K562 (cell line): ENCODE results near the gene TMEFF2. TPM values are rescaled to one million over a fixed set of nuclear protein-coding genes. Genes with fewer than 3 reads are reported as not detected.

Source experiments
- ATAC-seq: fragments of 200-7000 bp; cut with Tn5 transposase; 3 replicates; pipeline ENCODE4 v1.9.1; 2020; ENCODE audit warnings: moderate library complexity
- BruUV-seq: library from RNA; stranded (reverse); fragments of 400-500 nt; replicated peaks from 2 replicates; lab custom pipeline; 2021; lab: Mats Ljungman, UMichigan
- CTCF ChIA-PET: fragments of 300-600 bp; formaldehyde crosslinking; extraction: SDS; loops from one replicate; lab custom pipeline; 2021; ENCODE audit warnings: low intra/inter-chr PET ratio; lab: Yijun Ruan, JAX
- POLR2A ChIA-PET: fragments of 300-600, 350-650 bp; sonication (Branson Sonifier 250); formaldehyde crosslinking; extraction: SDS; loops from one replicate; lab custom pipeline; 2021; ENCODE audit warnings: antibody characterized with exemption, inconsistent platforms; lab: Yijun Ruan, JAX
- DNase-seq, 4 experiments: peaks; one replicate each; pipeline versions ENCODE4 v3.0.0 to v3.0.0-alpha.2; 2011 to 2018; ENCODE audit warnings: low spot score in 3 of 4, mixed read lengths in 3 of 4; ENCODE audit errors: extremely low read depth in 1 of 4
- FAIRE-seq: peaks from 2 replicates; lab custom pipeline; 2011; peaks lifted over from hg19 to GRCh38; lab: Jason Lieb, UNC
- H2AFZ ChIP-seq: 2 replicates; pipeline ENCODE4 v1.6.0; 2011; ENCODE audit warnings: low read depth, low read length, control low read depth, inconsistent platforms
- H3K27ac ChIP-seq: fragments of 200-600 bp; 3 replicates; pipeline ENCODE4 v1.8.0; 2011; ENCODE audit warnings: low read depth, mild to moderate bottlenecking, control low read depth, inconsistent platforms, low read length, moderate library complexity, mixed read lengths; ENCODE audit errors: extremely low read depth
- H3K27me3 ChIP-seq, 2 experiments: fragments of 300-600 bp in 1 of 2; 2 replicates in 1 of 2; 3 replicates in 1 of 2; pipeline versions ENCODE4 v1.6.0 to v1.8.0; 2011; ENCODE audit warnings: inconsistent platforms in 2 of 2, low read length in 2 of 2, mild to moderate bottlenecking in 1 of 2, mixed read lengths in 1 of 2, moderate library complexity in 1 of 2; ENCODE audit not compliant: control insufficient read depth in 2 of 2, insufficient read depth in 2 of 2
- H3K36me3 ChIP-seq: fragments of 300-600 bp; 3 replicates; pipeline ENCODE4 v1.8.0; 2011; ENCODE audit warnings: mild to moderate bottlenecking, low read length, inconsistent platforms; ENCODE audit not compliant: control insufficient read depth, insufficient read depth
- H3K4me1 ChIP-seq, 2 experiments: fragments of 200-600 bp in 1 of 2; replicated peaks in 1 of 2; 2 replicates in 1 of 2; 3 replicates in 1 of 2; pipeline versions ENCODE4 v1.5.1 to v1.8.0; 2011; ENCODE audit warnings: inconsistent platforms in 2 of 2, low read length in 2 of 2, mild to moderate bottlenecking in 1 of 2, mixed read lengths in 1 of 2, moderate library complexity in 1 of 2; ENCODE audit not compliant: control insufficient read depth in 2 of 2, insufficient read depth in 2 of 2
- H3K4me2 ChIP-seq: 2 replicates; pipeline ENCODE4 v1.6.1; 2011; ENCODE audit warnings: low read length, control low read depth, inconsistent platforms, mixed read lengths; ENCODE audit not compliant: insufficient read depth
- H3K4me3 ChIP-seq: fragments of 200-600 bp; sonication (generic), shearing (Covaris generic); 2 replicates; pipeline ENCODE4 v1.5.1; 2016; ENCODE audit warnings: control low read depth, inconsistent platforms
- H3K79me2 ChIP-seq: fragments of 200-600 bp; 3 replicates; pipeline ENCODE4 v1.8.0; 2011; ENCODE audit warnings: low read length, inconsistent platforms; ENCODE audit not compliant: control insufficient read depth, insufficient read depth
- H3K9ac ChIP-seq, 2 experiments: 2 replicates each; pipeline versions ENCODE4 v1.6.0 to v1.6.1; 2011; ENCODE audit warnings: low read depth in 2 of 2, low read length in 2 of 2, control low read depth in 1 of 2, inconsistent platforms in 1 of 2, mild to moderate bottlenecking in 1 of 2, mixed read lengths in 1 of 2; ENCODE audit not compliant: insufficient read depth in 1 of 2
- H3K9me1 ChIP-seq: one replicate; pipeline ENCODE4 v1.6.0; 2011; ENCODE audit warnings: inconsistent platforms, mild to moderate bottlenecking, low read length, moderate library complexity; ENCODE audit not compliant: control insufficient read depth, insufficient read depth
- H3K9me3 ChIP-seq: replicated peaks from 2 replicates; pipeline ENCODE4 v1.5.1; 2011; ENCODE audit warnings: low read depth, low read length, inconsistent platforms; ENCODE audit not compliant: control insufficient read depth, insufficient read depth
- H4K20me1 ChIP-seq: replicated peaks from 2 replicates; pipeline ENCODE4 v1.6.1; 2011; ENCODE audit warnings: low read length, inconsistent platforms, mixed read lengths; ENCODE audit not compliant: control insufficient read depth, insufficient read depth
- C11orf30 ChIP-seq: fragments of 450-650 bp; IDR thresholded peaks from 2 replicates; pipeline ENCODE4 v1.6.1; 2016; ENCODE audit warnings: low read depth, mild to moderate bottlenecking
- CREBBP ChIP-seq: IDR thresholded peaks from one replicate; pipeline ENCODE4 v1.6.1; 2012; ENCODE audit warnings: low read depth, mild to moderate bottlenecking, control low read depth, inconsistent platforms, low read length
- KLF6 ChIP-seq: fragments of 250-450 bp; sonication (Bioruptor Pico); IDR thresholded peaks from 2 replicates; pipeline ENCODE4 v1.4.0; 2020; ENCODE audit warnings: mild to moderate bottlenecking, moderate library complexity, borderline replicate concordance
- LCOR ChIP-seq: sonication (generic); formaldehyde crosslinking; IDR thresholded peaks from 2 replicates; pipeline ENCODE4 v1.8.0; 2022; ENCODE audit warnings: mild to moderate bottlenecking, missing genetic modification reagents
- MCM2 ChIP-seq: fragments of 450-650 bp; IDR thresholded peaks from 2 replicates; pipeline ENCODE4 v1.6.1; 2017; ENCODE audit warnings: low read depth, mild to moderate bottlenecking
- NBN ChIP-seq: fragments of 450-650 bp; IDR thresholded peaks from 2 replicates; pipeline ENCODE4 v1.6.1; 2016; ENCODE audit warnings: low read depth, mild to moderate bottlenecking
- NR1H2 ChIP-seq: sonication (generic); formaldehyde crosslinking; IDR thresholded peaks from 2 replicates; pipeline ENCODE4 v1.4.0; 2020; ENCODE audit warnings: mild to moderate bottlenecking, missing genetic modification reagents
- POU5F1 ChIP-seq: fragments of 150-350 bp; IDR thresholded peaks from 2 replicates; pipeline ENCODE4 v1.6.1; 2014; ENCODE audit warnings: borderline replicate concordance, low read length, low read depth, mild to moderate bottlenecking; ENCODE audit not compliant: partially characterized antibody
- WGBS: fragments of 100-300 bp; shearing (Covaris generic); methylation state at CpG from one replicate; pipeline ENCODE4 v1.1.6; 2016; ENCODE audit warnings: low coverage, mixed read lengths; ENCODE audit not compliant: insufficient coverage; ENCODE audit errors: missing lambda C conversion rate; 5-methylcytosine and 5-hydroxymethylcytosine counted together
- in situ Hi-C: fragments of 300-500 bp; cut with MboI; formaldehyde crosslinking; loops from 4 replicates; pipeline ENCODE4 v1.15.0; 2018; ENCODE audit warnings: inconsistent platforms, mixed read lengths
- intact Hi-C: fragments of 100-400 bp; cut with micrococcal nuclease; formaldehyde crosslinking; loops from 2 replicates; pipeline ENCODE4 v1.14.2; 2022
- polyA plus RNA-seq, 8 experiments: library from polyadenylated mRNA; depleted of rRNA in 4 of 8; stranded (reverse) in 5 of 8; unstranded in 3 of 8; fragments of >200 nt; fragmentation: Nextera tagmentation in 2 of 8; fragmentation: Illumina TruSeq in 1 of 8; extraction: Ambion mirVana in 2 of 8; extraction: Trizol in 1 of 8; gene quantifications; 2 replicates each; pipeline versions ENCODE4 v1.2.1 to v1.2.3, GENCODE V29; 2011 to 2014; ENCODE audit warnings: inconsistent platforms in 1 of 8, missing spikeins in 1 of 8
- total RNA-seq, 7 experiments: library from RNA; depleted of rRNA in 6 of 7; stranded (reverse); fragments of >200 nt in 6 of 7; fragmentation: Illumina TruSeq in 2 of 7; extraction: Trizol in 2 of 7; gene quantifications; 2 replicates each; pipeline versions ENCODE4 v1.2.1 to v1.2.3, GENCODE V29; 2011 to 2021; ENCODE audit warnings: low replicate concordance in 1 of 7

The TMEFF2 gene
- total and polyA plus RNA-seq, 9 of the 15 experiments (the other 6 are each of a cell fraction or from before 2014, with no cell fraction given) = 1.4 TPM; not detected in 8

GRCh38 chr2:191979221-191979730 lies 215.5 kb downstream of the TMEFF2 start:
- H3K36me3 ChIP-seq = no peaks in the 10 kb centered on the region
- in situ Hi-C loops (no loop called here), intact Hi-C loops (no loop called here)
- H4K20me1 ChIP-seq = no peaks in the 10 kb centered on the region
- H2AFZ ChIP-seq = no peak overlapping the region
- no peaks in the 10 kb centered on the region for H3K9me1 ChIP-seq
- no peaks in the 10 kb centered on the region for H3K27me3 ChIP-seq
- no peak overlapping the region for H3K4me2 ChIP-seq
- no peak for TF ChIP-seq C11orf30
- TF ChIP-seq POU5F1 = no peak
- TF ChIP-seq KLF6 = no peak
- TF ChIP-seq MCM2 = no peak
- no peak for TF ChIP-seq NR1H2 (CRISPR knock-in tag)
- no peak for TF ChIP-seq CREBBP
- no peak for TF ChIP-seq NBN
- no peak for TF ChIP-seq LCOR
- FAIRE-seq (no peak), ATAC-seq (no peak), DNase-seq (no peak)
- no peaks in the 10 kb centered on the region for H3K9me3 ChIP-seq
- BruUV-seq = no TSS peak
- no peak overlapping the region for H3K4me3 ChIP-seq
- H3K79me2 ChIP-seq = no peaks in the 10 kb centered on the region
- POLR2A ChIA-PET = interaction anchor here (0.6 kb wide), 1 partner anchor 112 kb away, joined by 3 read pairs; no protein-coding TSS in a partner anchor
- no peaks in the 10 kb centered on the region; a peak in 1 of 5 replicates for H3K4me1 ChIP-seq
- CTCF ChIA-PET = no interaction called here
- 54% methylated on average over 2 of the region's 2 CpGs for WGBS
- no peak overlapping the region for H3K9ac ChIP-seq
- H3K27ac ChIP-seq = no peak overlapping the region
